Stimulated activated naive CD4-positive, alpha-beta T cell treated with Interleukin-2 at 50 U/mL for 16 hours (primary cell): Measurements from ENCODE around the gene VPS41.

Experiments
- DNase-seq: peaks from one replicate; lab custom pipeline; 2025; lab: John Stamatoyannopoulos, UW

Gene VPS41

GRCh38 chr7:38806912-38807311 is 102.1 kb downstream of the VPS41 start:
- no peak for DNase-seq

- DNase-seq, result no peak
Observed at GRCh38 chr7:38801786-38802185, 107.2 kb downstream of the VPS41 start.

GRCh38 chr7:38798552-38799267 is 110.3 kb downstream of the VPS41 start:
- no peak for DNase-seq

DNA sequence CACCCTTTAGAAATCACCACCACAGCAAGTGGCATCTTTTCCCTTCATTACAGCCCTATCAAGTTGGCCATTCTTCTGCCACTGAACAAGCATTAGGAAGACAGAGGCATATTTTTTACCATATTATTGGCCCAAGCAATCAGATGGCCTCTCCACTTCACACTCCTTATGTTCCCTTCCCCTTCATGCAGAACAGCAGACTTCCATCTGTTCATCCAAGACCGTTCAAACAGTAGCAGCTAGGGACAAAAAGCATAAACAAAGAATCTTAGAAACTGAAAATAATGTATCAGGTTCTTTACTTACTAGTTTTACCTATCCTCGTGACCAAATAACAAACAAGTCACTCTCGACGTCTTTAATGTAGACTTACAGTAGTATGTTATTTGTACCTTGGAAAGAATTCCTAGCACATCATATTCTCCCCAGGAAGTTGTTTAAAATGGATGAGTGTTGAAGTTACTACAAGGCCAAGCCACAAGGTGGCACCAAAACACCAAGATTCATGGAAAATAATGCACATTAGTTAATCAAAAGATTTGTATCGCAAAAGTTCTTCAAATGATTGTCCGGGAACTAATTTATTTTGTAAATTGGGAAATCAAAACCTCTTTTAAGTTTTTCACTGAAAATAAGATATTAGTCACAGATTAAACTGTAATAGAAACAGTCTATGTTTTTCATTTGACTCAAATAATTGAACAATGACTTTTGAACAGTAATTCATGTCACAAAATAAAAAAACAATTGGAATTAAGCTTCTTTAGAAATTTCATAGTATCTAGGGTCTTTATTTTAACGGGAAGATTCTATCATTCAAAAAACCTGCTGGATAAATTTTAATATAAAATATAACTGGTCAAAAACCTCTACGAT is 112.1 kb downstream of the VPS41 start:
- peak; percentile 4 for DNase-seq

DNA sequence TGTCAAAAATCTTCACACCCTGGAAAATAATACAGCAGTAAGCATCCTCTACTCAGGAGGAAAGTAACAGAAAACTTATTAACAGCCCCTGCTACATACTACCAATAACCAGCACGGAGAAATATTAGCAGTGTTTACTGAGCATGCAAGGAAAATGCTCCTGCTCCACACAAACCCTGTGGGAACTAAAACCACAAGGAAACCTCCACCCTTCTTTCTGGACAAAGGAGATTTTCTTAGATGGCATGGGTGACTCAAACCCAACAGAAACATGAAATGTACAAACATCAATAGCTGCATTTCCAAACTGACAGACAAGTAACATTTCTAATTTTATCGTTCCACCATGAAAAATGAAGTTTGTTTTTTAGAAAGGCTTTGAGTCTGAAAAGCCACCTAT is 113.4 kb downstream of the VPS41 start:
- DNase-seq, result no peak

DNA sequence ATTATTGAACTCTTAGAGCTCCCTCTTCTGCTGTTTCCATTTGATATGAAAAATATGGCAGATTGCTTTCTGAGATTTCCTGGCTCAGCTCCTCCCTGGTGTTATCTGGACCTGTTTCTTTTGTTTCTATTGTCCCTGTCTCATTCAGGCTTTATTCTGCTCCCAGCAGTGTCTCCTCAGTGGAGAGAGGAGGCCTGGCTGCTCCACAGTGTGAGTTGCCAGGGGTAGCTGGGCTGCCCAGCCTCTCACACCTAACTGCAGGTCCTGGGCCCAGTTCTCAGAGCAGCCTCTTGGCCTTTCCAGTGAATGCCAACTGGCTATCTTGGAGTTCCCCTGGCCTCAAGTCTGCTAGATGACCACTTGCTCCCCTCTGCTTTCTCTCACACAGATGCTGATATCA is 127.0 kb downstream of the VPS41 start:
- no peak for DNase-seq

DNA sequence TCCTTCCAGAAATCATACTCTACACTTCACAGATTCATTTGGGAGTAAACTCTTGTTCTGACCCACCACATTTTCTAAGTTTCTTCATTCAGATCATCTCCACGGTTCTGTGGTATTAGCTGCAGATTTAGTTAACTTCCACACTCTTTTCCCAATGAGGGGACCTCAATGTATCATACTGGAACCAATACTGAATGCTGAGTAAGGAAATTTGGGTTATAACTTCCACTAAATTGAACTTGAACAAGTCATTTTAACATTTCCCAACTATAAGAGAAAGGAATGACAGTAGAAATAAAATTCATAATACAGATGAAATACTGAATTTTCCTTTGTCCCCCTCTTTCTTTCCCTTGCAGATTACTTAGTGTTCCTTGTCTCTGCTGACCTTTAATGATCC is 131.4 kb downstream of the VPS41 start:
- DNase-seq, result no peak

DNA sequence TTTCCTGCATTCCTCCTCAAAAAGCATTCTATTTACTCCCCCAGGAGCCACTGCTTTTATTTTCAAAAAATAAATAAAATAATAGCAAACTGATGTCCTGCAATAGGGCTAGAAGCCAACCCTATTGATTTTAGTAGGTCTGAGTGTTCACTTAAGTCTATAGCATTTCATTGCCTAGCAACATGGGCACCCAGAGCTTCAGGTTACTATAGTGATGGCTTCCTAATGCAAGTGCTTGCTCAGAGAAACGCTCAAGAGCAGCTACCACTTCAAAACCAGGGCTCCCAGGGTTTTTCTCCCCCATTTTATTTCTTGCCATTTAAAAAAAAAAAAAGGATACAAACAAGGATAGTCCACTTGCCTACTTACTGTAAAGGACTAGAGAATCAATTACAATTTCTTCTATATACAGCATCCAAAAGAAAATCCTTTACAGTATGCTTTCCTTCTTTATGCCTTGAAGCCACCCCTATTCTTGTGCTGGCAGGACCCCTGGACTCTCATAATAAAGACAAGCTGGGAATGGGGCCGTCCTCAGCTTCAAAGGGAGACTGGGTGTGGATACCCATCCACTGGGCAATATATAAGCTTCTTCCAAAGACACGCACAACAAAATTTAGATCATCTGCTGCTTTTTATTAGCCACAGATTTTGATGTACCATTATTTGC is 133.3 kb downstream of the VPS41 start:
- DNase-seq, result no peak

- no peak for DNase-seq
Observed at GRCh38 chr7:38773430-38773829, 135.6 kb downstream of the VPS41 start.

DNA sequence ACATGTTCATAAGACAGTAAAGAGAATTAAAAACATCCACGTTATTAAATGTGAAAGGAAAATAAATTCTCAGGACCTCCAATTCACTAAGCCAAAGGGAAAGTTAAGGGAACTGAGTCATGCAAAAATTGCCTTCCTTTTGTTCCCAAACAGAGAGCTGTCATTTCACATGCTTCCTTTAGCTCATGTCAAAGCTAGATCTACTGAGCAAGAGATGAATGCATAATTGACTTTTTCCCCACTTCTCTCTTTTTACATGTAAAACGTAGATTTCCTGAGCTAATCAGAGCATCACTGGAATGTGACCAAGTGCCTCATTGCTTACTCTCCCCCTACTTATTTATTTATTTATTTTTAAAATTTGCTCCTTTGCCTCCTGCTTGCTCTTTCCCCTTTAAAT is 148.8 kb downstream of the VPS41 start:
- no peak for DNase-seq

- DNase-seq, result no peak
Observed at GRCh38 chr7:38759028-38759427, 150.0 kb downstream of the VPS41 start.

GRCh38 chr7:38757931-38758330 is 151.1 kb downstream of the VPS41 start:
- DNase-seq, result no peak

DNA sequence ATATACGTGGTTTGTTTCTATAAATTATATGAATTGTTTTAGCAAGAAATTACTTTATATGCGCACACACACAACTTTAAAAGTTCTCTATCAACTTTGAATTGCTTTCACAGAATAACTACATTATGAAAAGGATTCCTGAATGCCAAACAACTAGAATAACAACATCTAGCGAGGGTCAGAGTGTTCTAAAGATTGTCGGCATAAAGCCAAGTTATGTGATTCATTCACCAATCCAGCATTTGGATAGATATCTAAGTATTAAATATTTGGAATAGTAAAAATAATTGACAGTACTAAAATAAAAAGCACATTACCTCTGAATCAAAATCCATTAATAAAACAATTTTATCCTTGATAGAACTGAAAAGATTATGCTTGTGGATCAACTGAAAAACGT is 152.5 kb downstream of the VPS41 start:
- no peak for DNase-seq

GRCh38 chr7:38753347-38753746 is 155.6 kb downstream of the VPS41 start:
- no peak for DNase-seq

GRCh38 chr7:38751416-38751815 is 157.6 kb downstream of the VPS41 start:
- no peak for DNase-seq

DNA sequence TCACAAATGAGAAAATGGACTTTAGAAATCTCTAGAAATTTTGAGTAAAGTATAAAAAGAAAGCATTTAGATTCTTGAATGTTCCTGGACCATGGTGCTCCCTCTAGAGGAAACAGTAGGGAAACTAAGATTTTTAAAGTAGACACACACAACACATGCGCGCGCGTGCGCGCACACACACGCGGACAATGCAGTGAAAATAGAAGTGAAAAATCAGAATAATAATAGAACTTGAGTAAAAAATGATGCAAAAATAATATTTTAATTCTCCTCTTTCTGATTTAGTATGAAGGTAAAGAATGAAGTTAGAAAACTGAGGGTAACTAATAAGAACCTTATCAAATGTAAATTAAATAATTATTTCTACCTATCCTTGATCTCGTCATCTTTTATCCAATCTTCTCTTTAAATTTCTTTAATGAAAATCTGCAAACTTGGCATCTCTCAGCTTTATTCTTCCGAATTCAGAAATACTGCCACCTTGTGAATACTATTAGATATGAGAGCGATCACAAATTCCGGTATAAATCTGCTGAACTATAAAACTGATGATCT is 160.9 kb downstream of the VPS41 start:
- no peak for DNase-seq

- no peak for DNase-seq
Observed at GRCh38 chr7:38746438-38746837, 162.6 kb downstream of the VPS41 start.

DNA sequence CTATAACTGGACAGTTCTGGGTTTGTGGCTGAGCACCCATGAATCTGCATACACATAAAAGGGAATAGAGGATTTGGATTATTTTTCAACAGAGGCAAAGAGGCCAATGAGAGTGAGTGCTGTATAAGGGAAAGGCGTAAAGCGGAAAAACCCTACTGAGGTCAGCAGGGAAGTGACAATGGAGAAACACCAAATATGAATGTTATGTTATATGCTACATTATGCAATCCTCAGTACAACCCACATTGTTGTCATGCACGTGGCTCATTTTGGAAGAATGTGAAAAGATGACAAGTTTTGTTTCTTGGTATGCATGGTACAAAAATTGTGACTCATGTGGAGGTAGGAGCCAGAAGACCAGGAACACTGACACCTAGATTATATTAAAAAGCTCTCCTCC is 164.2 kb downstream of the VPS41 start:
- DNase-seq, result no peak

GRCh38 chr7:38743899-38744298 is 165.1 kb downstream of the VPS41 start:
- DNase-seq, result no peak

- DNase-seq, result no peak
Observed at GRCh38 chr7:38740041-38740440, 168.9 kb downstream of the VPS41 start.

- no peak for DNase-seq
Observed at GRCh38 chr7:38736138-38736537, 172.9 kb downstream of the VPS41 start.

DNA sequence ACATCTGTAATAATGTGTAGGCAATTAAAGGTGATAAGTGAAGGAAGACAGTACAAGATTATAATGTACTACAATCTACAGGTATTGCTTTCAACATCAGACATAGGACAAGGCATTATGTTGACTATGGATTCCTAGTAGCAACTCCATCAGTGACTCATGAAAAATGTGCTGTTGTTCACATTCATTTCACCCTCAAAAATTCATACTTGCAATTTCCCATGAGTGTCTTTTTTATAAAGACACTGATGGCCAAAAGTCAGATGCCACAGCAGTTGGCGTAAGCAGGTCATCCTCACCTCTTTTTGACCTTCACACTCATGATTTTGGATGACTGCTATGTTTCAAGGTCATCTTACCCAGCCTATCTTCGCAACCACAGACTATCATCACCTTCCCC is 177.8 kb downstream of the VPS41 start:
- DNase-seq, result no peak

DNA sequence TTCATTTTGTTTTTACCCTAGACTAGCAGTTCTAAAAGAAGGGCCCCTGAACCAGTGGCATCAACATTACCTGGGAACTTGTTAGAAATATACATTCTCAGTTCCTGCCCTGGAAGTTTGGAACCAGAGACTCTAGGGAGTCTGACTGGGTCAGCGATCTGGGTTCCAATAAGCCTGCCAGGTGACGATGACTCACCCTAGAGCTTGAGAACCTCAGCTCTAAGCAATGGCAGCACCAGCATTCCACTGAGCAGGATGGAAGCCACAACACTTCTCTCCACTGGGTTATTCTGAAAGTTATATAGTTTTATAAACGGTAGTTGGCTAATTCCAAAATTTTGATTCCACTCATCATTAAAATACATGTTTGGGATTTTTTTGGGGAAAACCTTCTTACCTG is 180.8 kb downstream of the VPS41 start:
- DNase-seq, result no peak
